ENCODE results near the gene BLMH.

DNA sequence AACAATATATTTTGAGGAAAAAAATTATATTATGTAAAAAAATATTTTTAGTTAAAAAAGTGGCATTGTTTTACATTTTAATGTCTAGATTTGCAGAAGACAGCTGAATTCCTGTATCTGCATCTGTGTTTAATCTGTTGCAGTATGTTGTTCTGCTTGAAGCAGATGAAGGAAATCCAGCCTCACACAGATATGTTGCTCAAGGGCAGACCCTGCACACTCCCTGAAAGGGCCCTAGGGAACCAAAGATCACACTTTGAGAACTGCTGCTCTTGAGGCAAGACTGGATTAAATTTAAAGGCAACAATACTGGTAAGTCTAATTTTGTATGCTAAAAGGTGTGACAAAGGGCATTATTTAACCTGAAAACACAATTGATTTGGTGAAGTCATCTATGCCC lies 39.8 kb downstream of the BLMH start:
- TF ChIP-seq CTCF (IDR thresholded peaks at IDR 0.05) (no peak), POLR2A (IDR thresholded peaks at IDR 0.05) (no peak), POLR2AphosphoS5 (IDR thresholded peaks at IDR 0.05) (no peak)
